ENCODE data around the gene NLRC5. TPM values are rescaled to one million over a fixed set of nuclear protein-coding genes. Genes with fewer than 3 reads are reported as not detected.

The NLRC5 gene
- total RNA-seq, 1 donor from 2014 or later = 1.5 TPM

- H3K27ac Mint-ChIP-seq (ENCODE audit: unreplicated experiment) = no peak overlapping the region
- H3K9me3 Mint-ChIP-seq (ENCODE audit: unreplicated experiment) = peaks cover 2% of the 10 kb centered on the region
- no peak for TF ChIP-seq CTCF (IDR thresholded peaks at IDR 0.05; ENCODE audit: partially characterized antibody, unreplicated experiment)
- H3K36me3 Mint-ChIP-seq (ENCODE audit: unreplicated experiment) = peaks cover 5% of the 10 kb centered on the region
- no peaks in the 10 kb centered on the region for H3K4me1 Mint-ChIP-seq (ENCODE audit: low read depth, unreplicated experiment)
- no peak for DNase-seq
- no peak overlapping the region for H3K4me3 Mint-ChIP-seq (ENCODE audit: unreplicated experiment)
- peaks cover 8% of the 10 kb centered on the region for H3K27me3 Mint-ChIP-seq (ENCODE audit: unreplicated experiment)
These were observed 47.0 kb downstream of the NLRC5 start for GRCh38 chr16:57036315-57036714.

DNA sequence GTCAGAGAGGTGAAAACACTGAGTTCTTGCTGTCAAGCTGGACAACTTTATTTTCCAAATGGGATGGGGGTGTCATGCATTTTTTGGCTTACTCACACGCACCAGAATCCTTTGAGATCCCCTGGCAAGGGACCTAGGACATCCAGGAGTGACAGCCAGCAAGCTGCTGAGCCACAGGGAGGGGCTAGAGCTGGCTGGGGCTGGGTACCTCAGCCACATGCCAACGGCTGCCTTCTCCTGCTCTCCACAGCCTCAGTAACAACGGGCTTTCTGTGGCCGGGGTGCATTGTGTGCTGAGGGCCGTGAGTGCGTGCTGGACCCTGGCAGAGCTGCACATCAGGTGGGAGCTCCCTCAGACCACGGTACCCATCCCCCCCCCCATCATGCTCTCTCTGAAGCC is 47.6 kb downstream of the NLRC5 start:
- H3K4me3 Mint-ChIP-seq (ENCODE audit: unreplicated experiment) = no peak overlapping the region
- peaks cover 7% of the 10 kb centered on the region for H3K36me3 Mint-ChIP-seq (ENCODE audit: unreplicated experiment)
- H3K27me3 Mint-ChIP-seq (ENCODE audit: unreplicated experiment) = peaks cover 8% of the 10 kb centered on the region
- no peaks in the 10 kb centered on the region for H3K4me1 Mint-ChIP-seq (ENCODE audit: low read depth, unreplicated experiment)
- TF ChIP-seq CTCF (IDR thresholded peaks at IDR 0.05; ENCODE audit: partially characterized antibody, unreplicated experiment) = no peak
- peaks cover 2% of the 10 kb centered on the region for H3K9me3 Mint-ChIP-seq (ENCODE audit: unreplicated experiment)
- no peak overlapping the region for H3K27ac Mint-ChIP-seq (ENCODE audit: unreplicated experiment)
- no peak for DNase-seq

GRCh38 chr16:57038166-57038565 is 48.8 kb downstream of the NLRC5 start:
- Mint-ChIP-seq H3K4me3 (ENCODE audit: unreplicated experiment) (no peak overlapping the region), H3K27me3 (ENCODE audit: unreplicated experiment) (peaks cover 8% of the 10 kb centered on the region), H3K9me3 (ENCODE audit: unreplicated experiment) (peaks cover 2% of the 10 kb centered on the region)

GRCh38 chr16:57039148-57039812 is 49.9 kb downstream of the NLRC5 start:
- no peaks in the 10 kb centered on the region for H3K4me1 Mint-ChIP-seq (ENCODE audit: low read depth, unreplicated experiment)
- peaks cover 7% of the 10 kb centered on the region for H3K36me3 Mint-ChIP-seq (ENCODE audit: unreplicated experiment)
- peaks cover 8% of the 10 kb centered on the region for H3K27me3 Mint-ChIP-seq (ENCODE audit: unreplicated experiment)
- no peak for TF ChIP-seq CTCF (IDR thresholded peaks at IDR 0.05; ENCODE audit: partially characterized antibody, unreplicated experiment)
- no peak overlapping the region for H3K4me3 Mint-ChIP-seq (ENCODE audit: unreplicated experiment)
- peaks cover 2% of the 10 kb centered on the region for H3K9me3 Mint-ChIP-seq (ENCODE audit: unreplicated experiment)
- H3K27ac Mint-ChIP-seq (ENCODE audit: unreplicated experiment) = no peak overlapping the region
- no peak for DNase-seq

More at GRCh38 chr16:57038166-57038565, 48.8 kb downstream of the NLRC5 start:
- Mint-ChIP-seq H3K4me1 (ENCODE audit: low read depth, unreplicated experiment) (no peaks in the 10 kb centered on the region), H3K27ac (ENCODE audit: unreplicated experiment) (no peak overlapping the region), H3K36me3 (ENCODE audit: unreplicated experiment) (peaks cover 7% of the 10 kb centered on the region)
- DNase-seq = no peak
- TF ChIP-seq CTCF (IDR thresholded peaks at IDR 0.05; ENCODE audit: partially characterized antibody, unreplicated experiment) = no peak
